Activated CD8-positive, alpha-beta memory T cell treated with anti-CD3 and anti-CD28 coated beads for 48 hours (primary cell): ENCODE data around the gene TRIM28.

Source experiments
- DNase-seq, 3 experiments: peaks; one replicate each; pipeline ENCODE4 v3.0.0-alpha.2; 2020; ENCODE audit warnings: low read depth in 2 of 3, low spot score in 2 of 3

Gene TRIM28

DNA sequence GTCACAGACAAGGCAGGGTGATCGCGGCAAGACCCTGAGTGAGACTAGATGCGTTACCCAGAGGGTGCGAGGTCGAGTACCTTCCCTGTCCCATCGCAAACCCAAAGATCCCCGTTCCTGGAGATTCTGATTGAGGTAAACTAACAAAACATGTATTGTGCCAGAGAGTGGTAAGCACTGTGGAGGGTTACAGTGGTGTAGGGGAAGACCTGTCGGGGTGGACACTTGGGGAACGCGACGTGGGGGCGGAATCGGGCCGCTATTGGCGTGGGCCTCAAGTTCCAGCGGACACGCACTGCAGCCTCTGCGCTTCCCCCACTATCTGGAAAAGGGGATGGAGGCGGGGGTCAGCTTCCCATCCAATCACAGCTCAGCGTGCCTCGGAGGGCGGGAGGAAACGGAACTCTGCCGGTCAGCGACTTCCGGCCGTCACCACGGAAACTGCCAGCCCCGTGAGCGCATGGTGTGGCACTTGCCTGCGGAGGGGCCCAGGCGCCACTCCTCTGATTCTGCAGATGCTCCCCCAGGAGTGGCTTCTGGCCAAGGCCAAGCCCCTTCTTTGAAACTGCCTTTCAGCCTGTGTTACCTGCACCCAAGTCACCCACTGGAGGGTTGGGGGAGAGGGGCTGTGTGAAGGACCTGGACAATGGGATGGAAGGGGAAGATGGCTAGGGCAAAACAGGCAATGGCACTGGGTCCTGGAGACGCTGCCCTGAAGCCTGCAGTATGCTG, 15.6 kb downstream of the TRIM28 start:
- DNase-seq: peak in 2 of 3 experiments; percentile 71 to 75

DNA sequence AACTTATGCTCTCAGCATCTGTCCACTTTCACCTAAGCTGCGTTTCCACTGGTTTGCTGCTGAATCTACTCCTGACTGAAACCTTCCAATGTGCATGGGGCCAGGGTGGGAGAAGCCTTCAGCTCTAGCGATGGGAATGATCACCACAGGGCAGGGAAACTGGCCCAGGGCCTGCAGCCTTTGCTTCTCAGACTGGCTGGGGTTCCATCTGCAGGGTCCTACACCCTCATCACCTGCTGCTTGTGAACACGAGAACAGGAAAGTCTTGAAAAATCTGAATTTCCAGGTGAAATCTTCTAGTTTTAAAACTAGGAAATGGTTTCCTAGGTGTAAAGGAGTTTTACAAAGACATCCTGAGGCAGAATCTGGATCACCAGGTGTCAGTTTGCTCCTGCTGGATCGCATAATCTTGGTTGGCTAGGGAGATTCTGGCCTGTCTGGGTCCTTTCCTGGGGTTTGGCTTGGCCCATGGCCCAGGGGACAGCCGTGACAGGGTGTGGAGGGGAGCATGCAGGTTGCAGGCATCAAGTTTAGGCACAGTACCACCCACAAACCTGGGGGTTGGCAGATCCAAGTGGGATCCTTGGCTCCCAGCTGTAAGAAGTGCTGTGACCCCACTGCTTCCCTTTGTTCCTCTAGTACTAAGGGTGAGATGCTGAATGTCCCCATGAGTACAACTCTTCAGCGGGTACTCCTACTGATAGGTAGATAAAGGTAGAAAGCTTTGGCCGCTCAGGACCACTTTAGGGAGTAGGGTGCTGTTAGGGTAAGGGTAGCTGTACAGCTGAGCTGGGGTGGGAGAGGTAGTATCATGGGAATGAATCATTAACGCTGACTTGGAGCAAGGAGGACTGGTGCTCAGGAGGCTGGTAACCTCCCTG, 16.4 kb downstream of the TRIM28 start:
- DNase-seq: no peak

DNA sequence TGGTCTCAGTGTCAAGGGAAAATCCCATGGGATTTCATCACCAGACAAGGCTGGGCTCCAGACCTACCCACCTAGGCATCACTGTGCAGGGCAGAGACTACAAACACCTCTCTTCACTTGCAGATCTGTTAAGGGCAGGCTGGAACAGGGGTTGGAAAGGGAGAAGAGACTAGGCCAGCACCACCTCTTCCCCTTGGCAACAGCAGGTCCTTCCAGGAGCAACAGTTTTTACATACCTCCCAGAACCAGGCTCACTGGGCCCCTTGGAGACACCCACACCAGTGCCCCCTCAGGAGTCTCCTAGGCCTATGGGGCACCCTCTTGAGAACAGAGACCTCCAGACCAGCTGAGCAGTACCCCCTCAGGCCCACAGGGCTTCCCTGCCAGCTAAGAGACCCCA, 17.1 kb downstream of the TRIM28 start:
- DNase-seq: no peak

DNA sequence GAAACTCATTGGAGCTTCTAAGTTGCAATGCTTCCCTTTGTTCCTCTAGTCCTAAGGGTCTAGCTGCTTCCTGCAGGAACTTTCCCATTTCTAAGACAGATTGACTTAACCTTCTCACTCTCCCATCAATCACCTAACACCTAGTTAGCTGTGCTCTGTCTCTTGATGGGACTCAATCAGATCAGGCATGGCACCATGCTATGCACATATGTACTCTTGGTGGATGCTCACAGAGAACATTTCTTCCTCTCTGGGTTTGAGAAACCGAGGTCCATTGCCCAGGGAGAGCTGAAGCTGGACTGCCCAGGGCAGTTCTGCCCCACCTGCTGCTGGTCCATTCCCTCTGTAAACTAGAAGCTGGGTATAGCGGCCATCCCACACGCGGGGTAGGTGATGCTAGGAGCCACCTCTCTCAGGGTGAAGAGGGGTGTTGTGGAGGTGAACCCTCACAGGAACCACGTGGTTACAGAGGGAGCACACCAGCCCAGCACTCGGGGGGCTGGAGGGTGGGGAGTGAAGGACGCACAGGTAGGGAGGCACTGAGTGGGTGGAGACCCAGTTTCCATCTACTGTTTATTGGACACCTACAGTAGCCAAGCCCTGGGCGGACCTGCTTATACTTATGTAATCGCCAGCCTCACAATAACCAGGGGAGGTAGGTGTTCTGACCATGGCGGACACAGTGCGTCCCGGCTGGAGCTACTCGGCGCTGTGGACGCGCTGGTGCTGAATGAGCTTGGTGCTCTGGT, 17.7 kb downstream of the TRIM28 start:
- DNase-seq: no peak

DNA sequence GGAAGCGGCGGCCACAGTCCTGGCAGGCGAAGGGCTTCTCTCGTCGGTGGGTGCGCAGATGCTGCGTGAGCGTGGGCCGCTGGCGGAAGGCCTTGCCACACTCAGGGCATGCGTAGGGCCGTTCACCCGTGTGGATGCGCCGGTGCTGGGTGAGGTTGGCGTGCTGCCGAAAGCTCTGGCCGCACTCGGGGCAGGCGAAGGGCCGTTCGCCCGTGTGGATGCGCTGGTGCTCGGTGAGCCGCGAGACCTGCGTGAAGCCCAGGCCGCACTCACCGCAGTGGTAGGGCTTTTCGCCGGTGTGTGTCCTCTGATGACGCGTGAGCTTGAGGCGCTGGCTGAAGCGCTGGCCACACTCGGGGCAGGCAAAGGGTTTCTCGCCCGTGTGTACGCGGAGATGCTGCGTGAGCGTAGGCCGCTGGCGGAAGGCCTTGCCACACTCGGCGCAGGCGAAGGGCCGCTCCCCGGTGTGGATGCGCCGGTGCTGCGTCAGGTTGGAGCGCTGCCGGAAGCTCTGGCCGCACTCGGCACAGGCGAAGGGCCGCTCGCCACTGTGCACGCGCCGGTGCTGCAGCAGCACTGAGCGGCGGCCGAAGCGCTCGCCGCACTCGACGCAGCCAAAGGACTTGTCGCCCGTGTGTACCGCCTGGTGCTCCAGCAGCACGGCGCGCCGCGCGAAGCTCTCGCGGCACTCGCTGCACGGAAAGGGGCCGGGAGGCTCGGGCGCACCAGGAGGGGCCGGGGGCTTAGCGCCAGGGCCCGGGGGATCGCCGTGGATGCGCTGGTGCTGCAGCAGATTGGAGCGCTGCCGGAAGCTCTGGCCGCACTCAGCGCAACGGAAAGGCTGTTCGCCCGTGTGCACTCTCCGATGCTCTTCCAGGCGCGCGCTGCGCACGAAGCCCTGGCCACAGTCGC, 18.5 kb downstream of the TRIM28 start:
- DNase-seq: no peak

DNA sequence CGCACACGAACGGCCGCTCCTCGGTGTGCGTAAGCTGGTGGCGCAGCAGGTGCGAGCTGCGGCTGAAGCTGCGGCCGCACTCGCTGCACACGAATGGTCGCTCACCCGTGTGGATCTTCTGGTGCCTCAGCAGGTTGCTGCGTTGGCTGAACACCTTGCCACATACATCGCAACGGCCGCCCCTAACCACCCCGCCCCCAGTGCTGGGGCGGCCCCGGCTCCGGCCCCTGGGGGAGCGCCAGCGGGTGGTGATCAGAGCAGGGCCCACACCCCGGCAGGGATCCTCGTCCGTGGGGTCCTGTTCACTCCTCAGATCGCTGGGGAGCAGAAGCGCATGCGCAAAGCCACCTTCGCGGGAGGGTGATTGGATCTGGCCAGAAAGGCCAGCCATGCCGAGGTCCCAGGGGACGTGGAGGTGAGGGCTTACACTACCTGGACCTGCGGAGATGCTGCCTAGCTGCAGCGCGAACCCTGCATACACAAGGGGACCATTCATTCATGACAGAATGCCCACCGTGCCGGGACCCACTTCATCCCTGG, 19.2 kb downstream of the TRIM28 start:
- no peak for DNase-seq

DNA sequence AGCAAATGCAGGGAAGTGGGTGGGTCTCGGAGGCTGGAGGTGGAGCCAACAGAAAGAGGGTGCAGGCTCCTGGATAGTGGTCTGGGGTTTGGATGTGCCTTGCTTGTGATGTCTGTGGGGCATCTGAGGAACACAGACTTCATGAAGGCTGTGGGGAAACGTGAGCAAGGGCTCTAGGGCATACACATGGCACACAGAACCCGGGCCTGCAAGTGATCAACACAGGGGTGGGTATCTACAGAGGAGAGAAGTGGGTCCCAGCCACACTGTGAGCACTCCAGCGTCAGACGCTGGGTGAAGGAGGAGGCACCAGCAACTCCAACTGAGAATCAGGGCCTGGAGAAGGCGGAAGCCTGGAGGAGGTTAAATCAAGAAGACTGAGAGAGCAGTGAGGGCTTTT, 20.0 kb downstream of the TRIM28 start:
- no peak for DNase-seq

DNA sequence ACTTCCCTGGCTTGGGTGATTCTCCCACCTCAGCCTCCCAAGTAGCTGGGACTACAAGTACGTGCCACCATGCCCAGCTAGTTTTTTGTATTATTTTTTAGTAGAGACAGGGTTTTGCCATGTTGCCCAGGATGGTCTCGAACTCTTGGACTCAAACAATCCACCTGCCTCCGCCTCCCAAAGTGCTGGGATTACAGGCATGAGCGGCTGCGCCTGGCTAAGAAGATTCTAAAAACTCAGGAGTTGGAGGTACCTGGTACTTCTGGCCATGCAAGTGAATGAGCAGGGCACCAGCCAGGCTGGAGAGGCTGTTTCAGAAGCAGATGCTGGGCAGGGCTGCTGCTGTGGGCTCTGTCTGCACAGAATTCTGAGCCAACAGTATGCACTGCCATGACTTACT, 23.1 kb downstream of the TRIM28 start:
- DNase-seq: no peak

DNA sequence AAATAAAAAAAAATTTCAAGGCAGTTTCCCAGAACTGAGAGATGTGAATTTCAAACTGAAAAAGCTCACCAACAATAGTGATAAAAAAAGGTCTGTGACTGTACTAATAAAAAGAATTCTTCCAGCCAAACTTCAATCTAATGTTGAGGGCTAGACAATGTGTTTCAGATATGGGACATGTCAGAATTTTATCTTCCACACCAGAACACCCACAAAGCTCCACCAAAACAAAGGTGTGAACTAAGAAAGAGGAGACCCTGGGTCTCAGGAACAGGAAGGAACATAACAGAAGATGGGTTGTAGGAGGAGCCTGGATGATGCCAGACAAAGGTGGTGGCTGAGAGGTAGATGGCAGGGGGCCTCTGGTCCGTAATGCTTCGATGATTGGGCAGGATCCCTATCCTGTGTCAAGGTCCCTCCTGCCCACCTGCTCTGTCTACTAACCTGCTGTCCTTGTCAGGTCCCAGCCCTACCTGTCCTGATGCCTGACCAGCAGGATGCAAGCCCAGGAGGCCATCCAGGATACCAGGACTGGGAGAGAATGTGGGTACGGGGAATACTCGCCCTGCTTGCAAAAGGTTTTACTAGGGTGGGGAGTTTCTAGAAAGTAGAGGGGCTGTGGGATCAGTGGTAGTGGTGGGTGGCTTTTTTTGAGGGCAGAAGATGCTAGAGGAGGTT, 24.7 kb downstream of the TRIM28 start:
- DNase-seq: no peak

DNA sequence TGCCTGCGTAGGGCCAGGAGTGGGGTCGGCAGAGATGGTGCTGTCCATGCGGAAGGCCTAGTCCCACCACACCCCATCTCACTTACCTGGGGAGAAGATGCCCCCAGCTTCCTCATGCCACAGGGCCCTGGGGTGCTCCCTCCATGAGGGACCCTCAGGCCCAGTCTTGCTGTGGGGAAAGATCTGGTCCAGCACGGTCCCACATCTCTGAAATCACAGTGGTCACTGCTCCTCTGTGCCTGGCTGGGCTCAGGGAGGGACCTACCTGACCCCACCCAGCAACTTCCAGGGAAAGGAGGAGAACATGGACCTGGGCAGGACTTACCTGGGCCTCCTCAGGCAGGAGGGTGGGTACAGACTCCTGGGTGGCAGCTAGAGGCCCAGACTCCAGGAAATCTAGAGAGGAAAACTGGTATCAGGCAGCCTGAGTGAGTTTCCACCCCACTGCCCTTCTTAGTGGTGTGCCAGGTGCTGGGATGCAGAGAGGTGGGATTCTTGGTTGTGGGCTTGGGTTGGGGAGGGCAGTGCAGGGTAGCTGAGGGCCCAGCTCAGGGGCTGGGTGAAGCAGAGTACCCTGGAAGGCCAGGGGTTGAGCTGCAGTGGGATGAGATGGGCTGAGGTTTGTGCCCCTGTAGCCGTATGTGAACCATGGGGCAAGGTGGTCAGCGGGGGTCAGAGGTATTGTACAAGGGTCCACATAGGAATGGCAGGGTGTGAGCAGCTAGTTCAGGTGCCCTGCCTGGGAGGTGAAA, 25.5 kb downstream of the TRIM28 start:
- DNase-seq: no peak

DNA sequence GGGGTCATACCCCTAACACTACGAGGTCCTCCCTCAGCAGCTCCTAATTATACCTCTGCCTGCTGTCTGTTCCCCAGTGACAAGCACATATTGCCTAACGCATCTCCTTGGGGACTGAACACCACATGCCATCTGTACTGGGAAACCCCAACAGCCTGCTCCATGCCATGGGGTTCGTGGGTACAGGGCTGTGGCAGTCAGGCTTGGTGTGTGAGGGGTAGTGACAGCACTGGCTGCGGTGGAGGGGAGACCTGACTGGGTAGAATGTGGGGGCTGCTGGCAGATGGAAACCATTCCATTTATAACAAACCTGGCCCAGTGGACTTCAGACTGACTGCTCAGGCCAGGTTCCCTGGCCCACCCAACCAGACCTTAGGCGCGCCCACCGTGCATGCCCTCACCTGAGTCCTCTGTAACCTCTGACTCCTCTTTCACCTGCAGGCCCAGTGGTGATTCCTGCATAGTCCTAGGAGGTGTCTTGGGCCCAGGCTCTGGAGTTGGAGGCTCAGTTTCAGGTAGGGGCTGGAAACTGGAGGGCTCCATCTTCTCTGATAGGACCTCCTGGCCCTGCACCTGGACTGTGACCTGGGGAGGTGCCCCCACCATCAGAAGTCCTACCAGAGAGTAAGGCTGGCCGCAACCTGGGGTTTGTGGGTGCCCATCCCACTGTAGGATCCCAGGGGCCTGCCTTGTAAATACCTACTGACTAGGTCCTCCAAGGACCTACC, 26.2 kb downstream of the TRIM28 start:
- DNase-seq: no peak

DNA sequence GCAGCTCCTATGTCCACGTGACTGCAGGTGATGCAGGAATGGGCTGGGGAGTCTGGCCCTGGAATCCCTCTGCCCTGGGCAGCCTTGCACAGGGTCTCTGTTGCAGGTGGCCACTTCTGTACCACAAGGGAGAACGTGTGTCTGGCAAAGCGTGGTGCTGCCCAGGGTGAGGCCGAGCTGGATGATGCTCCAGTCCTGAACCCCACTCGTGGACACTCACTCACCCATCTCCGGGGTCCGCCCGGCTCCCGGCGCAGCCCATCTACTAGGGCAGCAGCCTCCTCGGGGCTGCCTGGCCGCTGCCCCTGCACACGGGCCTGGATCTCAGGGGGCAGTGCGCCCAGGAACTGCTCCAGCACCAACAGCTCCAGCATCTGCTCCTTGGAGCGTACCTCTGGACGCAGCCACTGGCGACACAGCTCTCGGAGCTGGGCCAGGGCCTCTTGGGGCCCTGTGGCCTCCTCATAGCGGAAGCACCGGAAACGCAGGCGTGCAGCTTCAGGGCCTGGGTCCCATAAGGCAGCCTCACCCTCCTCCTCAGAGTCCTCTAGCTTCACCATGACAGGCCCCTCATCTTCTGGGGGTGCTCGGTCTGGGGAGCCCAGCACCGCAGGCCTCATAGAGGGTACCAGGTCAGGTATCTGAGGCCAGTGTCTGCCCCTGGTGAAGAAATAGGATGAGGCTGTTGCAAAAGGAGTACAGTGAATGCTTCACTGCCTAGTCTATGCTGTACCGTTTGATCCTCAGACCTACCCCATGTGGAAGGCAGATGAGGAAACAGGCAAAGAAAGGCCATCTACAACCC, 27.1 kb downstream of the TRIM28 start:
- DNase-seq: no peak

DNA sequence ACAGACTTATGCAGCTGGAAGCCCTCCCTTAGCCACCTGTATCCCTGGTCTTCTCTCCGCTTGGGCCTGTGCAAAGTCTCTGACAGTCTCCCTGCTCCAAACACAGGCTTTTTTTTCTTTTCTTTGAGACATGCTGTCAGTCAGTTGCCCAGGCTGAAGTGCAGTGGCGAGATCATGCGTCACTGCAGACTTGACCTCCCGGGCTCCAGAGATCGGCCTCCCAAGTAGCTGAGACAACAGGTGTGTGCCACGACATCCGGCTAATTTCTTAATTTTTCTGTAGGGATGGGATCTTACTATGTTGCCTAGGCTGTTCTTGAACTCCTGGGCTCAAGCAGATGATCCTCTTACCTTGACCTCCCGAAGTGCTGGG, 27.7 kb downstream of the TRIM28 start:
- no peak for DNase-seq

DNA sequence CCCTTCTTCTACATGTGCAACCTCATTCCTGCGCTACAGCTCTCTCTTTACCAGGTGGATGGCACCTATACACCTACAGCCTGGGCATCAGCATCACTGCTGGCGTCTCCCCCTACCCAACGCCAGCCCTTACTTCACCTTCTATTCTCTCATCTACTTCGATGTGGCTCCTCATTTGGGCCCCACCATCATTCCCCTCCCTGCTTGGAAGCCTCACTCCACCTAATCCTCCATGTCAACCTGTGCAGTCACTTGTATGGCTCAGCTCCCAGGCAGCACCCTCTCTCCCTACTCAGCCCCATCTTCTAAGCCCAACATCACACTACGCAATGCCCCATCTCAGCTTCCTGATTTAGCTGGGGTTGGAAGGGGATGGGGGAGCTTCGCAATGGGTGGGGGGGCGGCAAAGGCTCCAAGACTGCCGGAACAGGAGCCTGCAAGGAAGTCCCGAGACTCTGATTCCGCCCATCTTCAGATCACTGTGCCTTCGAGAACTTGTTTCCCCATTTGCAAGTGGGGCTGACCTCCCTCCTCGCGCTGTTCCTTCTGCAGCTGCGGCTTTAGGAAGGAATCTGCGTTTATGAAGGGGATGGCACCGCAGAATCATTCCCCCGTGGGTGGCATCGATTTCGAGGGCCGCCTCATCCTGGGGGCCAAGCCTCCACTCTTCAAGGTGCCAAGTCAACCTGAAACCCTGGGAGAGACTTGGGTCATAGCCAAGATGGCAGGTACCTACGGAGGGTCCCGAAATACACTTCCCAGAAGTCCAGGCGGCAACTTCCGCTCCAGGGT, 28.4 kb downstream of the TRIM28 start:
- no peak for DNase-seq

DNA sequence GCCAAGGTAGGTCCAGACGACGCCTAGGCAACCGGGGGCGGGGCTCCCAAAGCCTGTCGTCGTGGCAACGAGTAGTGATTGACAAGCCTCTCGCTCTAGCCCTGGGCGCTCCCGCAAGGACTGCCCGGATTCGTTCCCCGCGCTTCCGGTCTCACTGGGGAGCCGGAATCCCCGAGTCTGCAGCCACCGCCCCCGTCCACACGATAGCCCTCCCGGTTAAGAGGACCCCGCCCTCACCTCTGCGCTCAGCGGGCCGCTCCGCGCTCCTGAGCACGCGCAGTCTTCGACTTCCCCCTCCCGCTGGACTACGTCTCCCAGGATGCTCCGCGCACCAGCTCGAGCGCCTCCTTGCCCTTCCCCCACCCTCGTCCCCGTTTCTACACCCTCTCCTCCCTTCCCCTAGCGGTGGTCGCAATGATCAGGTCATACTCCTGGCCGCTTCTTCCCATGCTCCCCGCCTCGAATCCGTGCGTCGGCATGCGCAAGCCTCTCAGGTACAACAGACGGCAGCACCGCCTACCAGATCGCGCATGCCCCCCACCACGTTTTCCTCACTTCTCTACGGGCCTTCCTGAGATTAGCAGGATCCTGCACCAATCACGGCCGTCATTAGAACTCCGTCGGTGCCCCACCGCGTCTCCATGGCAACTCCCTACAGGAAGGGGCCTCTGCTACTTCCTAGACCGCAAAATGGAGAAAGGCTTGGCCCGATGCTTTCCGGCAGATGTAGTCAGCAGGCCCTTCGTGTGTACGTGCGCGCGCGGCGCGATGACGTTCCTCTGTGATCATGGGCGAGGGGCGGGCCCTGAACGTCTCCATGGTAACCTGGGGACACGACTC, 29.2 kb downstream of the TRIM28 start, which contains the start of gene MZF1:
MZF1 (minus strand) TSS at position 518 of the 840 bp plus-strand sequence. CDS start 1,946 bp downstream, outside the sequence.
- peak; percentile 94 to 97 (median 96) for DNase-seq

DNA sequence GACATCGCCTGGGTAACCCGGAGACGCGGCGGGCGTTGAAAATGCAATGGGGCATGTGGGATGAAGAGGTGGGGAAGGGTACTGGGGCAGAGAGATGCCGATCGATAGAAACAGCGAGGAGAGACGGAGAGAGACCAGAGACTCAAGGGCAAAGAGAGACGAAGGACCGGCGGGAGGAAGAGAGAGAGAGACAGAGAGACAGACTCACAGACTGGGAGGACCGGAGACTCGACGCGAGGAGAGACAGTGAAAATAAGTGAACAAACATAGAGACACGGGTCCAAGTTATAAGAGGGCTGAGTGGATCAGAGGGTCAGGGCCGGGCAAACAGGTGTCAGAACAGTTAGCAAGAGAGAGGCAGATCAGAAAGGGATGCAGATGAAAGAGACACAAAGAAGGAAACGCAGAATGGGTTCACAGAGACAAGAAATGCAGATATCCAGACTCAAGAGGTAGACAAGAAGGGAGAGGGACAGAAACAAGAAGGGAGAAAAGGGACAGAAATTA, 29.8 kb downstream of the TRIM28 start:
- no peak for DNase-seq
